Right renal pelvis (tissue), 4 donors: ENCODE data around the gene ZIC5. TPM values are rescaled to one million over a fixed set of nuclear protein-coding genes. Genes with fewer than 3 reads are reported as not detected.
"Not testable (repeated sequence)": the region's sequence is repeated elsewhere in the genome, so short reads cannot be mapped to it uniquely, and the experiment has no call there.

Source experiments
- DNase-seq, 4 donors: peaks; one replicate each; pipeline ENCODE4 v3.0.0-alpha.2; 2013; ENCODE audit warnings: low read depth in 4 of 4, low spot score in 3 of 4, missing footprints in 1 of 4
- polyA plus RNA-seq, 4 donors: library from polyadenylated mRNA; unstranded; fragments of 120-200 nt; gene quantifications; one replicate each; pipeline ENCODE4 v1.2.1, GENCODE V29; 2013; ENCODE audit not compliant: insufficient read length in 4 of 4

Gene ZIC5
- polyA plus RNA-seq, 4 donors, result 0.01 to 0.19 (median 0.07) TPM

GRCh38 chr13:99965329-99966000, 6.1 kb downstream of the ZIC5 start:
- no peak for DNase-seq

GRCh38 chr13:99963816-99964339, 7.7 kb downstream of the ZIC5 start:
- DNase-seq, result no peak

- DNase-seq, result no peak
These were observed 9.3 kb downstream of the ZIC5 start for GRCh38 chr13:99962242-99962641.

- DNase-seq, result no peak
These were observed 9.9 kb downstream of the ZIC5 start for GRCh38 chr13:99961636-99962035.

GRCh38 chr13:99960663-99961311, 10.8 kb downstream of the ZIC5 start:
- DNase-seq, result no peak

- DNase-seq, result no peak
These were observed 11.9 kb downstream of the ZIC5 start for GRCh38 chr13:99959540-99960230.

GRCh38 chr13:99959127-99959539, 12.4 kb downstream of the ZIC5 start:
- DNase-seq, result no peak

- no peak for DNase-seq
These were observed 13.0 kb downstream of the ZIC5 start for GRCh38 chr13:99958406-99959126.

- DNase-seq, result no peak
These were observed 14.9 kb downstream of the ZIC5 start for GRCh38 chr13:99956473-99957349.

GRCh38 chr13:99955747-99956472, 15.7 kb downstream of the ZIC5 start:
- no peak for DNase-seq

GRCh38 chr13:99955107-99955746, 16.3 kb downstream of the ZIC5 start:
- no peak for DNase-seq

- no peak for DNase-seq
These were observed 18.3 kb downstream of the ZIC5 start for GRCh38 chr13:99953138-99953755.

- DNase-seq, result not testable (repeated sequence)
These were observed 19.9 kb downstream of the ZIC5 start for GRCh38 chr13:99951666-99952065.

- no peak for DNase-seq
These were observed 21.7 kb downstream of the ZIC5 start for GRCh38 chr13:99949679-99950413.

- DNase-seq, result no peak
These were observed 22.5 kb downstream of the ZIC5 start for GRCh38 chr13:99948907-99949678.

- no peak for DNase-seq
These were observed 23.2 kb downstream of the ZIC5 start for GRCh38 chr13:99948411-99948810.

GRCh38 chr13:99947666-99948065, 23.9 kb downstream of the ZIC5 start:
- no peak for DNase-seq
